ENCODE data around the gene KCTD10.

GRCh38 chr12:109513977-109514376 is 36.9 kb upstream of the KCTD10 start:
- TF ChIP-seq CTCF (IDR thresholded peaks at IDR 0.05) = no peak
- no peak for TF ChIP-seq POLR2AphosphoS5 (IDR thresholded peaks at IDR 0.05; ENCODE audit: low read depth, low read length)
- TF ChIP-seq REST (IDR thresholded peaks at IDR 0.05; ENCODE audit: insufficient read depth in 1 of 2, low read depth in 2 of 2, low read length in 1 of 2) = no peak
- no peak for TF ChIP-seq SIN3A (IDR thresholded peaks at IDR 0.05; ENCODE audit: borderline replicate concordance, insufficient read depth, low read depth, low read length)

All from Panc1 (cell line).